B cell (primary cell): ENCODE results near the gene SYNE1. TPM values are rescaled to one million over a fixed set of nuclear protein-coding genes. Genes with fewer than 3 reads are reported as not detected.

Source experiments
- ATAC-seq: fragments of 200-7000 bp; cut with Tn5 transposase; one replicate; pipeline ENCODE4 v1.10.0; 2021; ENCODE audit warnings: low read depth, mild to moderate bottlenecking, moderate number of reproducible peaks, moderate library complexity
- CTCF ChIA-PET: fragments of 350-600 bp; sonication (Branson Sonifier 250); formaldehyde crosslinking; loops from one replicate; lab custom pipeline; 2021; ENCODE audit warnings: antibody characterized with exemption, inconsistent platforms; lab: Charles Lee
- POLR2A ChIA-PET: fragments of 350-600 bp; sonication (Branson Sonifier 250); formaldehyde crosslinking; loops from one replicate; lab custom pipeline; 2021; ENCODE audit warnings: antibody characterized with exemption; lab: Charles Lee
- DNase-seq: peaks from one replicate; pipeline ENCODE4 v3.0.0; 2013
- H2AFZ ChIP-seq: 2 replicates; pipeline ENCODE4 v1.6.1; 2012; ENCODE audit warnings: mild to moderate bottlenecking, low read depth, low read length; ENCODE audit not compliant: insufficient read depth, poor library complexity, severe bottlenecking
- H3K27ac ChIP-seq, 2 donors: 1 replicate in 1 of 2; 2 replicates in 1 of 2; pipeline ENCODE4 v1.5.1; 2012 to 2013; ENCODE audit warnings: low read length in 2 of 2, mild to moderate bottlenecking in 2 of 2, moderate library complexity in 1 of 2
- H3K27me3 ChIP-seq, 4 experiments: fragments of 200-600 bp in 1 of 4; sonication (generic) in 1 of 4; replicated peaks in 1 of 4; 1 replicate in 2 of 4; 2 replicates in 2 of 4; pipeline versions ENCODE4 v1.6.1 to v1.7.0; 2013 to 2016; ENCODE audit warnings: low read length in 3 of 4, mild to moderate bottlenecking in 2 of 4, mixed read lengths in 1 of 4, moderate library complexity in 1 of 4; ENCODE audit not compliant: insufficient read depth in 4 of 4, control insufficient read depth in 3 of 4; ENCODE audit errors: control extremely low read depth in 1 of 4
- H3K36me3 ChIP-seq, 2 experiments: replicated peaks in 1 of 2; 1 replicate in 1 of 2; 2 replicates in 1 of 2; pipeline versions ENCODE4 v1.6.1 to v1.7.1; 2013; ENCODE audit warnings: low read length in 1 of 2; ENCODE audit not compliant: insufficient read depth in 2 of 2, control insufficient read depth in 1 of 2; ENCODE audit errors: control extremely low read depth in 1 of 2, extremely low read depth in 1 of 2
- H3K4me1 ChIP-seq, 2 donors: fragments of 200-600 bp in 1 of 2; sonication (generic) in 1 of 2; 1 replicate in 1 of 2; 2 replicates in 1 of 2; pipeline versions ENCODE4 v1.5.1 to v1.6.1; 2013 to 2017; ENCODE audit warnings: low read length in 2 of 2; ENCODE audit not compliant: control insufficient read depth in 2 of 2, insufficient read depth in 2 of 2
- H3K4me2 ChIP-seq: replicated peaks from 2 replicates; pipeline ENCODE3; 2012; ENCODE audit warnings: mild to moderate bottlenecking, low read depth, low read length; ENCODE audit not compliant: poor library complexity, severe bottlenecking
- H3K4me3 ChIP-seq, 5 experiments: fragments of 200-600 bp in 1 of 5; sonication (generic) in 1 of 5; 1 replicate in 3 of 5; 2 replicates in 2 of 5; pipeline versions ENCODE4 v1.5.1 to v1.7.0; 2011 to 2016; ENCODE audit warnings: low read length in 4 of 5, mild to moderate bottlenecking in 4 of 5, low read depth in 2 of 5, control low read depth in 1 of 5, moderate library complexity in 1 of 5; ENCODE audit not compliant: insufficient read depth in 1 of 5; ENCODE audit errors: control extremely low read depth in 1 of 5, extremely low read depth in 1 of 5
- H3K79me2 ChIP-seq: fragments of 200-600 bp; sonication (generic); one replicate; pipeline ENCODE4 v1.6.0; 2016; ENCODE audit warnings: low read length; ENCODE audit not compliant: control insufficient read depth, insufficient read depth
- H3K9ac ChIP-seq: fragments of 200-600 bp; sonication (generic); 2 replicates; pipeline ENCODE4 v1.6.1; 2017; ENCODE audit warnings: mild to moderate bottlenecking, low read length, moderate library complexity
- H3K9me3 ChIP-seq, 3 donors: one replicate each; pipeline versions ENCODE4 v1.6.1 to v1.7.1; 2013; ENCODE audit warnings: low read length in 2 of 3; ENCODE audit not compliant: control insufficient read depth in 2 of 3, insufficient read depth in 1 of 3; ENCODE audit errors: control extremely low read depth in 1 of 3
- H4K20me1 ChIP-seq: 2 replicates; pipeline ENCODE4 v1.6.0; 2012; ENCODE audit warnings: mild to moderate bottlenecking, low read length; ENCODE audit not compliant: insufficient read depth, control insufficient read depth, poor library complexity, severe bottlenecking
- H3K27ac Mint-ChIP-seq: one replicate; pipeline ENCODE4 v1.8.0; 2021; ENCODE audit warnings: mixed read lengths
- H3K27me3 Mint-ChIP-seq: one replicate; pipeline ENCODE4 v1.8.0; 2021; ENCODE audit warnings: mixed read lengths
- H3K4me1 Mint-ChIP-seq: one replicate; pipeline ENCODE4 v1.8.0; 2021; ENCODE audit warnings: mixed read lengths
- H3K4me3 Mint-ChIP-seq: one replicate; pipeline ENCODE4 v1.8.0; 2021; ENCODE audit warnings: mixed read lengths
- H3K9me3 Mint-ChIP-seq: one replicate; pipeline ENCODE4 v1.8.0; 2022; ENCODE audit warnings: mixed read lengths; ENCODE audit not compliant: insufficient read depth
- EZH2 ChIP-seq: IDR thresholded peaks from 2 replicates; pipeline ENCODE4 v1.6.1; 2012; ENCODE audit warnings: borderline replicate concordance, low read depth, mild to moderate bottlenecking, moderate library complexity, low read length; ENCODE audit not compliant: insufficient read depth, poor library complexity, severe bottlenecking
- WGBS: methylation state at CpG from one replicate; pipeline ENCODE4 v1.1.5; 2013; ENCODE audit warnings: missing lambda C conversion rate; ENCODE audit not compliant: insufficient coverage; 5-methylcytosine and 5-hydroxymethylcytosine counted together
- intact Hi-C: fragments of 100-400 bp; cut with micrococcal nuclease; formaldehyde crosslinking; loops from one replicate; pipeline ENCODE4 v1.10.0; 2022
- polyA plus RNA-seq: library from polyadenylated mRNA; depleted of rRNA; stranded (reverse); fragments of >200 nt; gene quantifications from 2 replicates; pipeline ENCODE4 v1.2.3, GENCODE V29; 2012
- total RNA-seq, 2 donors: library from RNA; stranded (reverse); fragments of 120-200 nt in 1 of 2; gene quantifications; 1 replicate in 1 of 2; 2 replicates in 1 of 2; pipeline versions ENCODE4 v1.2.3 to v1.2.4, GENCODE V29; 2013 to 2022
- TF ChIP-seq, protein P1 (sequence below): fragments of 200-600 bp; IDR thresholded peaks from one replicate; pipeline ENCODE4 v1.8.0; 2022; ENCODE audit warnings: antibody characterized with exemption, mild to moderate bottlenecking

SYNE1 gene
- total and polyA plus RNA-seq, 2 donors (not counting 1 experiment from before 2014, with no cell fraction given): 49.2 to 108 TPM

DNA sequence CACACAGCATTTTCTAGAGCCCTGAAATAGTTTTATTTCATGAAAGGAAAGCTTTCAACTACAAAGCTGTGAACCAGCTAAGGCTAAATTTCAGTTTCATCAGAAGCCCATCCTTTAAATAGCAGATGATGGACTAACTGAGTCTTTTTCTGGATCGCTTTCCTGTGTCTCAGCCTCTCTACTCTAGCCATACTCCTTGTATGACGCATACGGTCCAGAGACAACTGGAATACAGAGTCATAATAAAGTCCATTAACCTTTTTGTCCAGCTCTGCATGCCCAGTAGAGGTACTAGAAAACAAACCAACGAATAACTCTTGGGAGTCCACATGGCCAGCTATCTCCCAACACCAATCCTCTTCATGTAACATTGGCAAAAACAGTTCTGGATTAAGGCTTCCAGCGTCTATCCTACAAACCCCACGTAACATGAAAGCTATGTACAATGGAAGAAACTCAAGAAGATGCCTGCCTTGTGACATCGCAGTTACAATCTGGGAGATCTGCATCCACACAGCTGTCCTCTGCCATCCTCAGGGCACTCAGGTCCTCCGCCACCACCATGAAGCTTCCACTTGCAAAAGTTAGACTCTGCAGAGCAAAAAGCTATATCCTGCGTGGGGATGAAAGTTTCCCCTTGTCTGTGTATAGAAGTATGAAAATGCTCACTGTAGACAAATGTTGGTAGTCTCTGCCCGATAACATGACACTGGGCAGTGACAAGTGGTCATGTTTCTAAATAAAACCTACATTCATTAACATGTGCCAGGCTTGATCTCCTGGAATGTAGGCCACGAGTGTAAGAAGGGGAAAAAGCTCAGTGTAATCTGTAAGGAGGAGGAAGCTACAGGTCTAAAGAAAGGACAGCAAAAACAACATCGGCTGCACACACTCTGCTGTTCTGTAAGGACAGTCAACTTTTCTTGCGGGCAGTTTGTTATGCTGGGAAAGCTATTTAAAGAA is 469.2 kb downstream of the SYNE1 start:
- peaks cover 6% of the 10 kb centered on the region for H3K9me3 Mint-ChIP-seq
- 99% methylated on average over 7 of the region's 13 CpGs for WGBS

More for the DNA sequence above, 469.2 kb downstream of the SYNE1 start:
- TF ChIP-seq EZH2: no peak
- TF ChIP-seq, protein P1, sequence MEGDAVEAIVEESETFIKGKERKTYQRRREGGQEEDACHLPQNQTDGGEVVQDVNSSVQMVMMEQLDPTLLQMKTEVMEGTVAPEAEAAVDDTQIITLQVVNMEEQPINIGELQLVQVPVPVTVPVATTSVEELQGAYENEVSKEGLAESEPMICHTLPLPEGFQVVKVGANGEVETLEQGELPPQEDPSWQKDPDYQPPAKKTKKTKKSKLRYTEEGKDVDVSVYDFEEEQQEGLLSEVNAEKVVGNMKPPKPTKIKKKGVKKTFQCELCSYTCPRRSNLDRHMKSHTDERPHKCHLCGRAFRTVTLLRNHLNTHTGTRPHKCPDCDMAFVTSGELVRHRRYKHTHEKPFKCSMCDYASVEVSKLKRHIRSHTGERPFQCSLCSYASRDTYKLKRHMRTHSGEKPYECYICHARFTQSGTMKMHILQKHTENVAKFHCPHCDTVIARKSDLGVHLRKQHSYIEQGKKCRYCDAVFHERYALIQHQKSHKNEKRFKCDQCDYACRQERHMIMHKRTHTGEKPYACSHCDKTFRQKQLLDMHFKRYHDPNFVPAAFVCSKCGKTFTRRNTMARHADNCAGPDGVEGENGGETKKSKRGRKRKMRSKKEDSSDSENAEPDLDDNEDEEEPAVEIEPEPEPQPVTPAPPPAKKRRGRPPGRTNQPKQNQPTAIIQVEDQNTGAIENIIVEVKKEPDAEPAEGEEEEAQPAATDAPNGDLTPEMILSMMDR: no peak
- ChIA-PET POLR2A (interaction anchor here (0.6 to 0.8 kb wide), 2 partner anchors 17 to 18 kb away, joined by 3 to 4 read pairs; no protein-coding TSS in a partner anchor), CTCF (interaction anchor here (0.8 to 1.7 kb wide), 5 partner anchors 12 to 403 kb away, joined by 3 to 6 read pairs (median 3); no protein-coding TSS in a partner anchor)
- H3K4me3 Mint-ChIP-seq: peak overlapping the region; percentile 67
- DNase-seq (peak; percentile 19), ATAC-seq (no peak)
- intact Hi-C loops: loop anchor here (2.0 kb wide), 1 partner anchor 15 kb away; no protein-coding TSS in a partner anchor
- peaks cover 20% of the 10 kb centered on the region for H3K79me2 ChIP-seq
- peak overlapping the region; percentile 81 for H3K27ac Mint-ChIP-seq
- peaks cover 31% of the 10 kb centered on the region for H3K4me1 Mint-ChIP-seq
- H3K36me3 ChIP-seq: peaks cover 26 to 56% of the 10 kb centered on the region in 2 experiments
- no peak overlapping the region for H3K4me3 ChIP-seq
- no peaks in the 10 kb centered on the region for H4K20me1 ChIP-seq
- H3K9ac ChIP-seq: no peak overlapping the region
- peaks cover 0 to 6% (median 3%) of the 10 kb centered on the region in 3 donors for H3K9me3 ChIP-seq
- peaks cover 0 to 5% of the 10 kb centered on the region in 2 donors for H3K4me1 ChIP-seq
- no peaks in the 10 kb centered on the region for H3K27me3 ChIP-seq
- no peak overlapping the region for H2AFZ ChIP-seq
- H3K27me3 Mint-ChIP-seq: no peaks in the 10 kb centered on the region
- H3K4me2 ChIP-seq: no peak overlapping the region
- H3K27ac ChIP-seq: peak overlapping the region in 1 of 2 donors; percentile 44
